Measurements from ENCODE around the gene PHKA1. TPM values are rescaled to one million over a fixed set of nuclear protein-coding genes. Genes with fewer than 3 reads are reported as not detected.
A peak's percentile ranks its signal among the peaks of the same experiment; 100 is the strongest.

The PHKA1 gene
- total and polyA plus RNA-seq, 7 donors: 14.7 to 112 (median 54.4) TPM

DNA sequence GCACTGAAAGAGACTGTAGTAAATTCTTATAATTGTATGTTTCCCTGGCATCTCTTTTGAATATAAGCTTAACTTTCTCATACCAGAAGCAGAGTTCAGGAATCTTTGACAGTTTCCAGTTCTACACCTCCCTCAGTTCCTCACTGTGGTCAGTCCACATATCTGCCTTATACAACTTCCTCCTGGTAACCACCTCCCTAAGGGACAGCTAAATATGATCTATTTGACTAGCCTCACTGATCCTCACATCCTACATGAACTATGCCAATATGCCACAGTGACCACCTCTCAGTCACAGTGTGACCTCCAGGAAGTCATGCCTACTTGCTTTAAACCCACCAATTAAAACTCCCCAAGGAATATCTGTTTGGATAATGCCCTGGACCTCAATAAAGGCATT lies 89.9 kb downstream of the PHKA1 start:
- no peak for ATAC-seq
- TF ChIP-seq CTCF (IDR thresholded peaks at IDR 0.05): no peak
- Histone ChIP-seq H3K4me3 (no peak overlapping the region), H3K36me3 (ENCODE audit: insufficient read depth in 1 of 2, low read depth in 1 of 2) (peaks cover 0 to 22% of the 10 kb centered on the region in 2 donors), H3K27me3 (ENCODE audit: insufficient read depth in 3 of 3, low read length in 2 of 3) (peaks cover 0 to 5% (median 0%) of the 10 kb centered on the region in 3 donors), H3K27ac (no peak overlapping the region), H3K4me1 (no peaks in the 10 kb centered on the region), H3K9me3 (no peaks in the 10 kb centered on the region)
- intact Hi-C loops (cut with DNase I): no loop called here
- no peak for DNase-seq

- no peak overlapping the region for H3K4me3 ChIP-seq
- no peak for TF ChIP-seq CTCF (IDR thresholded peaks at IDR 0.05)
- ATAC-seq: peak in 2 of 4 donors; percentile 14 to 21
- no peaks in the 10 kb centered on the region for H3K9me3 ChIP-seq
- H3K36me3 ChIP-seq (ENCODE audit: insufficient read depth in 1 of 2, low read depth in 1 of 2): peaks cover 0 to 21% of the 10 kb centered on the region in 2 donors
- WGBS, 3 donors: 71 to 91% (median 89%) methylated on average over 4 of the region's 4 CpGs
- intact Hi-C loops (cut with DNase I): no loop called here
- H3K27ac ChIP-seq: peak overlapping the region; percentile 72
- no peak for DNase-seq
- peaks cover 0 to 5% (median 0%) of the 10 kb centered on the region in 3 donors for H3K27me3 ChIP-seq (ENCODE audit: insufficient read depth in 3 of 3, low read length in 2 of 3)
- H3K4me1 ChIP-seq: no peaks in the 10 kb centered on the region
Measured at GRCh38 chrX:72621625-72622485, 92.3 kb downstream of the PHKA1 start.

- Histone ChIP-seq H3K27ac (peak overlapping the region; percentile 72), H3K4me1 (no peaks in the 10 kb centered on the region), H3K27me3 (ENCODE audit: insufficient read depth in 3 of 3, low read length in 2 of 3) (peaks cover 0 to 5% (median 0%) of the 10 kb centered on the region in 3 donors), H3K9me3 (no peaks in the 10 kb centered on the region), H3K4me3 (no peak overlapping the region), H3K36me3 (ENCODE audit: insufficient read depth in 1 of 2, low read depth in 1 of 2) (peaks cover 0 to 15% of the 10 kb centered on the region in 2 donors)
- DNase-seq (no peak), ATAC-seq (peak in 3 of 4 donors; percentile 36 to 47 (median 37))
- intact Hi-C loops (cut with DNase I): no loop called here
- TF ChIP-seq CTCF (IDR thresholded peaks at IDR 0.05): no peak
- WGBS, 3 donors: 29 to 54% (median 44%) methylated on average over 1 of the region's 1 CpG
Measured at GRCh38 chrX:72621163-72621562, 92.9 kb downstream of the PHKA1 start.

GRCh38 chrX:72620550-72621145 lies 93.5 kb downstream of the PHKA1 start:
- Histone ChIP-seq H3K27me3 (ENCODE audit: insufficient read depth in 3 of 3, low read length in 2 of 3) (peaks cover 0 to 2% (median 0%) of the 10 kb centered on the region in 3 donors), H3K27ac (peak overlapping the region; percentile 72), H3K36me3 (ENCODE audit: insufficient read depth in 1 of 2, low read depth in 1 of 2) (peaks cover 0 to 11% of the 10 kb centered on the region in 2 donors), H3K4me3 (no peak overlapping the region), H3K4me1 (no peaks in the 10 kb centered on the region), H3K9me3 (no peaks in the 10 kb centered on the region)
- ATAC-seq: peak; percentile 94 to 99 (median 96)
- peak; percentile 33 to 70 for DNase-seq
- intact Hi-C loops (cut with DNase I): no loop called here
- TF ChIP-seq CTCF (IDR thresholded peaks at IDR 0.05): no peak
- whole genome bisulfite sequencing, 3 donors: 50 to 70% (median 62%) methylated on average over 9 of the region's 9 CpGs

Data from psoas muscle (tissue), 8 donors.